ENCODE measurements around the gene PRTN3. TPM values are rescaled to one million over a fixed set of nuclear protein-coding genes. Genes with fewer than 3 reads are reported as not detected.

Gene PRTN3
- polyA plus RNA-seq, 1 experiment = not detected

GRCh38 chr19:803099-803561 is 37.7 kb upstream of the PRTN3 start:
- no peak for DNase-seq (ENCODE audit: low read depth, low spot score)
- POLR2A ChIA-PET = interaction anchor here (1.3 to 1.4 kb wide), 2 partner anchors 46 to 57 kb away, joined by 4 to 5 read pairs; partner anchors contain the start of gene CFD
- Histone ChIP-seq H3K27ac (ENCODE audit: low read depth, low read length) (no peak overlapping the region), H3K27me3 (ENCODE audit: control insufficient read depth, insufficient read depth, low read length) (no peaks in the 10 kb centered on the region), H3K9me3 (ENCODE audit: control insufficient read depth, insufficient read depth, low read length) (no peaks in the 10 kb centered on the region; the same call in 1 of the 2 replicates), H3K4me3 (ENCODE audit: low read depth, low read length) (no peak overlapping the region)
- TF ChIP-seq CTCF (IDR thresholded peaks at IDR 0.05; ENCODE audit: low read depth, low read length) = no peak
- CTCF ChIA-PET = interaction anchor here (0.6 kb wide), 1 partner anchor 24 kb away, joined by 3 read pairs; no protein-coding TSS in a partner anchor

GRCh38 chr19:803686-804418 is 36.9 kb upstream of the PRTN3 start:
- ChIA-PET POLR2A (interaction anchor here (0.6 to 1.4 kb wide), 3 partner anchors 40 to 56 kb away, joined by 3 to 5 read pairs (median 4); partner anchors contain the start of gene CFD), CTCF (no interaction called here)
- no peaks in the 10 kb centered on the region for H3K27me3 ChIP-seq (ENCODE audit: control insufficient read depth, insufficient read depth, low read length)
- no peaks in the 10 kb centered on the region; the same call in 1 of the 2 replicates for H3K9me3 ChIP-seq (ENCODE audit: control insufficient read depth, insufficient read depth, low read length)
- no peak for TF ChIP-seq CTCF (IDR thresholded peaks at IDR 0.05; ENCODE audit: low read depth, low read length)
- DNase-seq (ENCODE audit: low read depth, low spot score) = no peak
- H3K4me3 ChIP-seq (ENCODE audit: low read depth, low read length) = no peak overlapping the region
- H3K27ac ChIP-seq (ENCODE audit: low read depth, low read length) = no peak overlapping the region

GRCh38 chr19:804419-805165 is 36.2 kb upstream of the PRTN3 start:
- POLR2A ChIA-PET = interaction anchor here (0.6 to 1.3 kb wide), 2 partner anchors 40 to 55 kb away, joined by 3 to 4 read pairs; partner anchors contain the start of gene CFD
- CTCF ChIA-PET = no interaction called here

GRCh38 chr19:805166-805551 is 35.6 kb upstream of the PRTN3 start:
- ChIA-PET POLR2A (no interaction called here), CTCF (no interaction called here)

More at GRCh38 chr19:804419-805165, 36.2 kb upstream of the PRTN3 start:
- no peaks in the 10 kb centered on the region for H3K27me3 ChIP-seq (ENCODE audit: control insufficient read depth, insufficient read depth, low read length)
- DNase-seq (ENCODE audit: low read depth, low spot score) = no peak
- H3K9me3 ChIP-seq (ENCODE audit: control insufficient read depth, insufficient read depth, low read length) = no peaks in the 10 kb centered on the region; the same call in 1 of the 2 replicates
- no peak for TF ChIP-seq CTCF (IDR thresholded peaks at IDR 0.05; ENCODE audit: low read depth, low read length)
- no peak overlapping the region for H3K4me3 ChIP-seq (ENCODE audit: low read depth, low read length)
- no peak overlapping the region for H3K27ac ChIP-seq (ENCODE audit: low read depth, low read length)

More at GRCh38 chr19:805166-805551, 35.6 kb upstream of the PRTN3 start:
- no peak overlapping the region for H3K4me3 ChIP-seq (ENCODE audit: low read depth, low read length)
- H3K27me3 ChIP-seq (ENCODE audit: control insufficient read depth, insufficient read depth, low read length) = no peaks in the 10 kb centered on the region
- TF ChIP-seq CTCF (IDR thresholded peaks at IDR 0.05; ENCODE audit: low read depth, low read length) = no peak
- DNase-seq (ENCODE audit: low read depth, low spot score) = no peak
- H3K27ac ChIP-seq (ENCODE audit: low read depth, low read length) = no peak overlapping the region
- H3K9me3 ChIP-seq (ENCODE audit: control insufficient read depth, insufficient read depth, low read length) = no peaks in the 10 kb centered on the region; the same call in 1 of the 2 replicates

Data from AG04450 (cell line).